GM13976 (cell line): Measurements from ENCODE around the gene ERVW-1.

Experiments used
- DNase-seq: peaks from one replicate; pipeline ENCODE4 v3.0.0; 2012; ENCODE audit warnings: low spot score
- in situ Hi-C: fragments of 300-500 bp; cut with MboI; formaldehyde crosslinking; loops from one replicate; pipeline ENCODE4 v1.12.0; 2022; ENCODE audit warnings: low sequenced_read_pairs, mixed read lengths, inconsistent platforms; ENCODE audit not compliant: unreplicated experiment
- TF ChIP-seq, protein P1 (sequence below): IDR thresholded peaks from 2 replicates; pipeline ENCODE4 v1.5.1; 2012; ENCODE audit warnings: borderline replicate concordance, mild to moderate bottlenecking; ENCODE audit not compliant: insufficient read depth; ENCODE audit errors: extremely low read depth, missing control alignments, control extremely low read depth

Gene ERVW-1

GRCh38 chr7:92436612-92437445, 40.9 kb downstream of the ERVW-1 start:
- DNase-seq, result no peak
- in situ Hi-C loops, result no loop called here
- TF ChIP-seq, protein P1, sequence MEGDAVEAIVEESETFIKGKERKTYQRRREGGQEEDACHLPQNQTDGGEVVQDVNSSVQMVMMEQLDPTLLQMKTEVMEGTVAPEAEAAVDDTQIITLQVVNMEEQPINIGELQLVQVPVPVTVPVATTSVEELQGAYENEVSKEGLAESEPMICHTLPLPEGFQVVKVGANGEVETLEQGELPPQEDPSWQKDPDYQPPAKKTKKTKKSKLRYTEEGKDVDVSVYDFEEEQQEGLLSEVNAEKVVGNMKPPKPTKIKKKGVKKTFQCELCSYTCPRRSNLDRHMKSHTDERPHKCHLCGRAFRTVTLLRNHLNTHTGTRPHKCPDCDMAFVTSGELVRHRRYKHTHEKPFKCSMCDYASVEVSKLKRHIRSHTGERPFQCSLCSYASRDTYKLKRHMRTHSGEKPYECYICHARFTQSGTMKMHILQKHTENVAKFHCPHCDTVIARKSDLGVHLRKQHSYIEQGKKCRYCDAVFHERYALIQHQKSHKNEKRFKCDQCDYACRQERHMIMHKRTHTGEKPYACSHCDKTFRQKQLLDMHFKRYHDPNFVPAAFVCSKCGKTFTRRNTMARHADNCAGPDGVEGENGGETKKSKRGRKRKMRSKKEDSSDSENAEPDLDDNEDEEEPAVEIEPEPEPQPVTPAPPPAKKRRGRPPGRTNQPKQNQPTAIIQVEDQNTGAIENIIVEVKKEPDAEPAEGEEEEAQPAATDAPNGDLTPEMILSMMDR, result no peak

DNA sequence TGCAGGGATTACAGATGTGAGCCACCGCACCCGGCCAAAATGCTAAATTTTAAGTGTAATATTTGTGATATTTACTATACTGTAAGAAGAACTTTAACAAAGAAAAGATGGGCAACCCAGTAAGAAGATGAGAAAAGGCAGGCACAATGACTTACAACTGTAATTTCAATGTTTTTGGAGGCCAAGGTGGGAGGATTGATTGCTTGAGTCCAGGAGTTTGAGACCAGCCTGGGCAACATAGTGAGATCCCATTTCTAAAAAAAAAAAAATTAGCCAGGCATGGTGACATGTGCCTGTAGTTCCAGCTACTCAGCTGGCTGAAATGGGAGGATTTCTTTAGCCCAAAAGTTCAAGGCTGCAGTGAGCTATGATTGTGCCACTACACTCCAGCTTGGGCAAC, 42.2 kb downstream of the ERVW-1 start:
- in situ Hi-C loops, result no loop called here
- no peak for DNase-seq
- TF ChIP-seq, protein P1, result no peak

DNA sequence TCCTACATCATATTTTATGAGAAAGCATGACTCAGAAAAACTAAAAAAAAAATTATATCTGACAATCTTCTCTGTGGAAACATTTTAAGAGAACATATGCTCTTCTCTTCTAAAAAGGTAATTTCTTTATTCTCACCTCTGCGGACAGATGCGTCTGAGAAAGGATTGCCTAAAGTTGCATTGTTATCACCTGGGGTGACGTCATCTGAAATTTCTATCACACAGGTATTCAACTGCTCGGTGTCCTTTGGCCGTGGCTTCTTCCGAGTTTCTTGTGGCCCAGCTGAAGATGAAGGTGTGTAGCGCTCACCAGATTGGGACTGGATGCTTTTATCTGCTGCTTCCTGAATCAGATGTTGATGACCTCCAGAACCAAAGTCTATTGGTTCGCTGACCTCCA, 44.7 kb downstream of the ERVW-1 start:
- DNase-seq, result no peak
- TF ChIP-seq, protein P1, result no peak
- in situ Hi-C loops, result no loop called here

DNA sequence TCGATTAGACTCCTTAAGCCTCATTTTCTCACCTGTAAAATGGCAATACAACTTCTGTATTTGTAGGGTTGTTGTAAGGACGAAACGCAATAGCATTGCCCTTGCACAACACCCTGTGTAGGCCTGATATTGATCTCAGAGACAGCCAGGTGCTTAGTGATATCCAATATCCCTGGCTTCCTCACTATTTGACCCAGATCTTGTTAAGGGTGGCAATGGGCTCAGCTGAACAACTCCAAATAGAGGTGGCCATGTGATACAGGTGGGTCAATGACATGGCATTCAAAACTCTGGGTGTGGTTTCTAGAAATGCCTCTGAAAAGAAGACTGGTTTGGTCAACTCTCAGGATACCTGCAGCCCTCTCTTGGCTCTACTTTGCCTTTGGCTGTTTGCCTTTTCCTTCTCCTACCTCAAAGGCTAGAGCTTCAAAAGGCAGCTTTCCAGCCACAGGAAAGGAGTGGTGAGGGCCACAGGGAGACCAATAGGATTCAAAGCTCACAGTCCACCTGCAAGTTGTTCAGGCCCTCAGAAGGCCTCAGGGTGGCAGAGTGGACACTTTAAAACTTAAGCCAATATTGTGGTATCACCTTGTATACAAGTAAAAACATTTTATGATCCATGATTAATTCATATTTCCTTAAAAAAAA, 45.3 kb downstream of the ERVW-1 start:
- in situ Hi-C loops, result no loop called here
- TF ChIP-seq, protein P1, result no peak
- DNase-seq, result no peak

DNA sequence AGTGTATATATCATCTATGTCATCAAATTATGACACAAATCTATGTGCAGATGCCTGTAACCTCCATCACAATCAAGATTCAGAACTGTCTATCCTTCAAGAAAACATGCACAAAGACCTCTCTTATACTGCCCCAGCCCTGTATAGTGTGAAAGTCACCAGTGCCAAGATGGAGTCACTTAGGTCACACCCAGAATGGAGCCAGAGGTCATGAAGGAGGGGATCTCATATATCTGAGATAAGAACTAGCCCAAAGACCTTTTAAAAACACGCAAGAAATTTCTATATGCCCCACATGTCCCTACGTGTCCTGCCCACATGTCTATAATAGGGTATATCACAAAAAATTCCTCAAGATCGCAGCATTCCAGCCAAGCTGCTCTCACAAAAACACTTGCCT, 50.6 kb downstream of the ERVW-1 start:
- in situ Hi-C loops, result no loop called here
- no peak for DNase-seq

GRCh38 chr7:92425311-92425947, 52.3 kb downstream of the ERVW-1 start:
- in situ Hi-C loops, result no loop called here
- no peak for DNase-seq

More for the DNA sequence above, 50.6 kb downstream of the ERVW-1 start:
- TF ChIP-seq, protein P1, result no peak

More at GRCh38 chr7:92425311-92425947, 52.3 kb downstream of the ERVW-1 start:
- TF ChIP-seq, protein P1, result no peak
